Activated CD4-positive, alpha-beta T cell treated with anti-CD3 and anti-CD28 coated beads, Interleukin-2, amount 10 ng/mL, durations not matched to agents 7 days and 5 days (primary cell): ENCODE data around the gene CALD1. TPM values are rescaled to one million over a fixed set of nuclear protein-coding genes. Genes with fewer than 3 reads are reported as not detected.

Source experiments
- CTCF ChIA-PET: fragments of 350-600 bp; sonication (Branson Sonifier 250); formaldehyde crosslinking; loops from one replicate; lab custom pipeline; 2021; ENCODE audit warnings: antibody characterized with exemption; lab: Charles Lee
- POLR2A ChIA-PET: fragments of 350-600 bp; sonication (Branson Sonifier 250); formaldehyde crosslinking; loops from one replicate; lab custom pipeline; 2021; ENCODE audit warnings: antibody characterized with exemption; lab: Charles Lee
- DNase-seq: peaks from one replicate; pipeline ENCODE4 v3.0.0-alpha.2; 2020
- H3K27ac Mint-ChIP-seq: one replicate; pipeline ENCODE4 v1.8.0; 2021; ENCODE audit warnings: mild to moderate bottlenecking, moderate library complexity, mixed read lengths
- H3K27me3 Mint-ChIP-seq: one replicate; pipeline ENCODE4 v1.8.0; 2021; ENCODE audit warnings: mixed read lengths
- H3K36me3 Mint-ChIP-seq: one replicate; pipeline ENCODE4 v1.8.0; 2021; ENCODE audit warnings: low read depth, mixed read lengths
- H3K4me1 Mint-ChIP-seq: one replicate; pipeline ENCODE4 v1.8.0; 2021; ENCODE audit warnings: mixed read lengths
- H3K4me3 Mint-ChIP-seq: one replicate; pipeline ENCODE4 v1.8.0; 2021; ENCODE audit warnings: mild to moderate bottlenecking, moderate library complexity, mixed read lengths
- H3K9me3 Mint-ChIP-seq: one replicate; pipeline ENCODE4 v1.8.0; 2021; ENCODE audit warnings: mixed read lengths
- total RNA-seq, 2 experiments: library from RNA; stranded (reverse); gene quantifications; one replicate each; pipeline ENCODE4 v1.2.3, GENCODE V29; 2021

Gene CALD1
- total RNA-seq, 2 experiments from 2014 or later: 0.10 to 0.17 TPM

DNA sequence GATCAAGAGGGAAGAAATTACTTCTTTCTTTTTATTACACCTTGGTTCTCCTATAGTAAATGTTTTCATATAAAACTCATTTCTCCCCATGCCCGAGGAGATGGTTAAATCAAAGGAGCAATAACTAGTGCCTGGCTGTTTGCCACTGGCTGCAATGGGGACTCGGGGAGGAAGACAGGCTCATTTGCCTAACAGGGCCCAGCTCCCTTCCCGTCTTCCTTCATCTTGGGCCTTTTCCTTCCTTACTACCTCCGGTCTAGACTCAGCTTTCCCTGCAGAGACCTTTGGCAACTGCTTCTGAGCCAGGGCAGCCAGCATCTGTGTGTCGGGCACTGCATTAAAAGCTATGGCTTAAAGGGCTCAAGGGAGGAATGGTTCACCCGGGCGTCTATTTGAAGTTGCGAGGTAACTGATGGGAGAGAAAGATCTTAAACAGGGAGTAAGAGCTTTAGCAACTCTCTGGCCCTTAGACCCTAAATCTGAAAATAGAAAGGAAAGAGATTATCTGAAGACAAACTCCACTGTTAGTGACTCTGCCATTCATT, 63.5 kb downstream of the CALD1 start:
- no peak for DNase-seq
- Mint-ChIP-seq H3K36me3 (peaks cover 3% of the 10 kb centered on the region), H3K27me3 (no peaks in the 10 kb centered on the region), H3K4me3 (no peak overlapping the region), H3K9me3 (peaks cover 2% of the 10 kb centered on the region), H3K27ac (no peak overlapping the region), H3K4me1 (peaks cover 9% of the 10 kb centered on the region)
- ChIA-PET POLR2A (no interaction called here), CTCF (interaction anchor here (1.1 kb wide), 1 partner anchor 15 kb away, joined by 3 read pairs; no protein-coding TSS in a partner anchor)

DNA sequence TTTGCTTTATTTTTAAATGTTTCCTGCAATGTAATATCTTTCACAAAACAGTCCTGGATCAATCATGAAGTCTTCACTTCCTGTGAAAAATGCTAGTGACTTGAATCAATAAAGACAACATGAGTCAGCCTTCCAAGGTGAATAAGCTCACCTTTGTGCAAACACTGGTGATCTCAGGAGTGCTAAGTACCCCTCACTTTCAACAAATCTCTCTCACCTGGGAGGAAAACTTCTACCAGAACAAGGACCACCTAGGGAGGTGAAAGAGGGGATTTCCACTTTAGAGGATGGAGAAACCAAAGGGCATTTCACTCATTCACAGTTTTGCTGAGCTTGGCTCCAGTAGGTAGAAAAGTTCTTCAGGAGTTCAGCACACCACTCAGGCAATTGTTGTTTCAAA, 64.8 kb downstream of the CALD1 start:
- no peak overlapping the region for H3K4me3 Mint-ChIP-seq
- no peak for DNase-seq
- peaks cover 9% of the 10 kb centered on the region for H3K4me1 Mint-ChIP-seq
- peaks cover 3% of the 10 kb centered on the region for H3K36me3 Mint-ChIP-seq
- ChIA-PET CTCF (no interaction called here), POLR2A (no interaction called here)
- H3K9me3 Mint-ChIP-seq: peaks cover 2% of the 10 kb centered on the region
- H3K27ac Mint-ChIP-seq: no peak overlapping the region
- no peaks in the 10 kb centered on the region for H3K27me3 Mint-ChIP-seq

DNA sequence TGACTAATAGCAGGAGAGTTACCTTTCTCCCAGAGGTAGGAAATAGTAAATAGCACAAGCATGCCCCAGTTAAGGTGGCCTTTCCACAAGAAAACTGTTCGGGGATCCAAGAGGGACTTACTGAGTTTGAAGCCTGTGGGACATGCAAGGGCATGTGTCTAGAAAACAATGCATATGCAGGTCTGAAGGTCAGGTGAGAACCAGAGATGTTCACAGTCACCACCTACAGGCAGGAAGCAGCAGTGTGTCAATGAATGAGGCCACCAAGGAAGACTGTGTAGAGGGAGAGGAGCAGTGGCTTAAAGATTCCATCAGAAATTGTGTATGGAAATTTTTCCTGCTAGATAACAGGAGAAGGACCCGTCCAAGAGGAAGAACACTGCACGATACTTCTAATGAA, 66.0 kb downstream of the CALD1 start:
- no peaks in the 10 kb centered on the region for H3K27me3 Mint-ChIP-seq
- ChIA-PET POLR2A (no interaction called here), CTCF (interaction anchor here (1.3 kb wide), 1 partner anchor 12 kb away, joined by 8 read pairs; no protein-coding TSS in a partner anchor)
- no peak for DNase-seq
- H3K4me1 Mint-ChIP-seq: peaks cover 16% of the 10 kb centered on the region
- no peak overlapping the region for H3K4me3 Mint-ChIP-seq
- no peak overlapping the region for H3K27ac Mint-ChIP-seq
- H3K9me3 Mint-ChIP-seq: peaks cover 2% of the 10 kb centered on the region
- peaks cover 3% of the 10 kb centered on the region for H3K36me3 Mint-ChIP-seq

DNA sequence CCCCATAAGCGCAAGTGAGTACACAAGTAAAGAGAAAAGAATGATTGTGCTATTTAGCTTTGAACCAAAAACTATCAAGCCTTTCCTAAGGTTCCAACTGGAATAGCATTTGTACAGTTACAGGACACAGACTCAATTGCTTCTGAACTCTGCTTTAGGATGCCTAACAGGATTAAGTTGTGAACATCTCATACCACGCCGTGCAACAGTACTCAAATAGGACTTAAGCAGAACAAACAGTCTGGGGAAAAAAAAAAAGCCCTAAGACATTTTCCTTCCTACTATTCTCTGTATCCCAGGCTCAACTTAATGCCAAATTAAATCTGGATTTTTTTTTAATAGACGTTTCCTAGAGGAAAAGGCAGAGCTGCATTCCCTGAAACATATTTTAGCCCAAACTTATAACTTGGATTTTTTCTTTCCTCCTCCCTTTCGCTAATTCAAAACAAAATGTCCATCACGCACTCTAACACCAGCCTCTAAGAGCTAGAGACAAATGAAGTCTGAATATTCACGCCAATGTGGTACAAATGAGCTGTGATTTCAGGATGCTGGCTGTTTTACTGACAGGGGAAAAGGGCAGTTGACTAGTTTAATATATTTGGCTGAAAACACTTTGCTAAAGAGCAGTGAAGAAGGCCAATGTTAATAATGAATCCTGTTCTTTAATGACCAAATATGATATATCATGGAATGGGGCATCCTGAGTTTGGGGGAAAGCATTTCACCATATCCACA, 68.6 kb downstream of the CALD1 start:
- no peak for DNase-seq
- POLR2A ChIA-PET: no interaction called here
- Mint-ChIP-seq H3K27me3 (no peaks in the 10 kb centered on the region), H3K36me3 (peaks cover 14% of the 10 kb centered on the region), H3K4me3 (no peak overlapping the region), H3K27ac (no peak overlapping the region), H3K9me3 (peaks cover 10% of the 10 kb centered on the region), H3K4me1 (peaks cover 27% of the 10 kb centered on the region)
- CTCF ChIA-PET: interaction anchor here (0.7 to 1.4 kb wide), 2 partner anchors 21 to 1216 kb away, joined by 3 to 4 read pairs; no protein-coding TSS in a partner anchor

DNA sequence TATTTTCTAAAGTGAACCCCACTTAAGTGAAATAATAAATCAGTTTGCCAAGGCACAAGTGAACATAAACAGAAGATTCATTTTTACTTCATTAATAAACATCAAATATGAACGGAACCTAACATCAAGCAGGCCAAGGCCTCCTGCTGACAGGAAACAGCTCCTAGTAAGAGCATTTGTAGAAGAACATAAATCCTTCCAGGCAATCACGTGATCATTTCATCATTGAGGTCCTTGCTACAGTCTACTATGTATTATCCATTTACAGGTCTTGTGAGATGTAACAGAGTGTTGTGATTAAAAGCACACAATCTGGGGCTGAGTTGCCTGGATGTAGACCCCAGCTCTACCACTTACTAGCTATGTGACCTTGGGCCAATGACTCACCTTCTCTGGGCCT, 70.6 kb downstream of the CALD1 start:
- DNase-seq: no peak
- Mint-ChIP-seq H3K9me3 (peaks cover 20% of the 10 kb centered on the region), H3K27ac (no peak overlapping the region), H3K4me3 (no peak overlapping the region), H3K36me3 (peaks cover 16% of the 10 kb centered on the region), H3K27me3 (no peaks in the 10 kb centered on the region), H3K4me1 (peaks cover 32% of the 10 kb centered on the region)
- CTCF ChIA-PET: interaction anchor here (1.0 kb wide), 1 partner anchor 10 kb away, joined by 6 read pairs; no protein-coding TSS in a partner anchor
- POLR2A ChIA-PET: no interaction called here

DNA sequence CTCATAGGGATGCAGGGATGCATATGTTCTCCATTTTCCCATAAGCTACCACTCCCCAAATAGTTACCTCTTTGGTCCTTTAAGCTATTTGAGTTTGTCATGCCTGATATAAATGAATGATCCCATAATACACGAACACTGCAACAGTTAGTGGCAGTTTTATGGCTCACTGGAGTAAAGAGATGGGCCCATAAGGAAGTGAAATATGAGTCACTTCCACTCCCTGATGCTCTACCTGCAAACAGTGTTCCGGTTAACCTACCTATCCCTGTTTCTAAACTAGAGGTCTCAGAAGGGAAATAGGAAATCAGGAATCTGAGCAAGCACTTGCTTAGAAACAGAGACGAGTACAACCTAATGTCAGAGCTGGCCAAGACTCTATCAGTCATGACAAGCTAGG, 71.7 kb downstream of the CALD1 start:
- Mint-ChIP-seq H3K4me3 (no peak overlapping the region), H3K4me1 (peaks cover 37% of the 10 kb centered on the region), H3K27me3 (no peaks in the 10 kb centered on the region), H3K27ac (no peak overlapping the region), H3K9me3 (peaks cover 24% of the 10 kb centered on the region), H3K36me3 (peaks cover 24% of the 10 kb centered on the region)
- ChIA-PET CTCF (interaction anchor here (0.6 to 0.9 kb wide), 2 partner anchors 14 to 899 kb away, joined by 3 read pairs; no protein-coding TSS in a partner anchor), POLR2A (no interaction called here)
- no peak for DNase-seq

DNA sequence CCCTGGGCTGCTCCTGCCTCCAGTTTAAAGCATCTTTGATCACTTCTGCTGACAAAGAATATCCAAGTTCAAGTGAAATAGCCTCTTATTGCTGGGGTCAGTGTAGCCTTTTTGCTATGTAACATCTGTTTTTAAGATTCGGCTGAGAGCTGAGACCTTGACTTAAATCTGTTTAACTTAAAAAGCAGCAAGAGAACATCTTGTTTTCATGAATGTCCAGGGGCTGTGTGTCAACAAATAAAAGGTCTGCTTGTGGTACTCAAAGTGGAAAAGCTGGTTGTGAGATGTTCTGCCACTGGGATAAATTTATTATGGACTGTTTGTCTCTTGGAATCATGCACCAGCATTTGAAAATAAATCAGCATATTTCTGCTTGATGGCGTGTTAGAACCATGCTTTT, 73.2 kb downstream of the CALD1 start:
- no peak for DNase-seq
- H3K27ac Mint-ChIP-seq: no peak overlapping the region
- POLR2A ChIA-PET: interaction anchor here (0.5 kb wide), 1 partner anchor 12 kb away, joined by 3 read pairs; no protein-coding TSS in a partner anchor
- H3K36me3 Mint-ChIP-seq: peaks cover 26% of the 10 kb centered on the region
- CTCF ChIA-PET: interaction anchor here (0.5 kb wide), 1 partner anchor 33 kb away, joined by 4 read pairs; no protein-coding TSS in a partner anchor
- no peak overlapping the region for H3K4me3 Mint-ChIP-seq
- H3K4me1 Mint-ChIP-seq: peaks cover 44% of the 10 kb centered on the region
- H3K27me3 Mint-ChIP-seq: no peaks in the 10 kb centered on the region
- H3K9me3 Mint-ChIP-seq: peaks cover 24% of the 10 kb centered on the region

DNA sequence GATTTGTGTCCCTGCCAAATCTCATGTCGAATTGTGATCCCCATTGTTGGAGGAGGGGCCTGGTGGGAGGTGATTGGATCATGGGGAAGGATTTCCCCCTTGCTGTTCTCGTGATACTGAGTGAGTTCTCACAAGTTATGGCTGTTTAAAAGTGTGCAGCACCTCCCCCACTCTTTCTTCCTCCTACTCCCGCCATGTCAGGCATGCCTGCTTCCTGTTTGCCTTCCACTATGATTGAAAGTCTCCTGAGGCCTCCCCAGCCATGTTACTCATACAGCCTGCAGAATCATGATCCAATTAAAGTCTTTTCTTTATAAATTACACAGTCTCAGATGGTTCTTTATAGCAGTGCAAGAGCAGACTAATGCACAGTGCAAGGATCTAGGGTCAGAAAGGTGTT, 75.4 kb downstream of the CALD1 start:
- DNase-seq: no peak
- ChIA-PET POLR2A (no interaction called here), CTCF (no interaction called here)
- H3K4me1 Mint-ChIP-seq: peaks cover 45% of the 10 kb centered on the region
- no peak overlapping the region for H3K27ac Mint-ChIP-seq
- H3K4me3 Mint-ChIP-seq: no peak overlapping the region
- H3K27me3 Mint-ChIP-seq: no peaks in the 10 kb centered on the region
- H3K36me3 Mint-ChIP-seq: peaks cover 33% of the 10 kb centered on the region
- H3K9me3 Mint-ChIP-seq: peaks cover 28% of the 10 kb centered on the region

DNA sequence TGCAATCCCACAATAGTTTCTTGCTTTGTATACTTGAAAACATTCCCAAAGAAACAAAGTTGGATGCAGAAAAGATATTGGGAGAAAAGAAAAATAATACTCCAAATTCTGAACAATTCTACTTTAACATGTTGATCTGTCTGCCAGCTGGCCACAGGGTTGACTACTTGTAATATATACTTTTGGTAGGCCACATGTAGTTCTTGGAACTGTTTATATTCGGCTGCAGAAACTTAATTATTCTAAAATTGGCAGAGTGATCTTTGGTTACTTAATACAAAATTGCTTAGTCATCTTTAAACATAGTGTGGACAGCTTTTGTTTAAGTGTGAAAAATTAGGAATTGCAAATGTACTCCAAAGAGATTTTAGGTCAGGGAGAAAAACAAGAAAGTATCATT, 76.0 kb downstream of the CALD1 start:
- POLR2A ChIA-PET: no interaction called here
- CTCF ChIA-PET: interaction anchor here (0.6 to 1.2 kb wide), 3 partner anchors 10 to 105 kb away, joined by 3 read pairs; no protein-coding TSS in a partner anchor

DNA sequence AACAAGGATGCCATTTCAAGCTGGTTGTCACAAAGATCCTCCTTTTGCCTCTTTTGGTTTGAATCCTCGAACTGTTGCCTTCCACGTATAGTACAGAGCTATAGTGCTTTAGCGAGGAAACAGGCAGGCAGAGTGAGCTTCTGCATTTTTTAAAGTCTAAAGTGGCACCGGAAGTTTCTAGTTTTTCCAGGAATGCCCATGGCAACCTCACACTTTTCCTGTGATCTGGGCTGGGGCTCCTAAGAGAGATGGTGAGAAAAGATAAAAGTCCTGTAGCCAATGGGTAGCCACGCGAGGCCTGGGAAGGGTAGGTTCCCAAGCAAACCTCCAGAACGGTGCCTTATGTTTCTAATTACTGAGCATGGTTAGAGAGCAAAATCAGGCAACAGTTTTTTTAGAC, 76.7 kb downstream of the CALD1 start:
- ChIA-PET POLR2A (no interaction called here), CTCF (interaction anchor here (0.6 to 1.2 kb wide), 3 partner anchors 9 to 106 kb away, joined by 3 read pairs; no protein-coding TSS in a partner anchor)
- H3K4me3 Mint-ChIP-seq: peak overlapping the region; percentile 10

More for the DNA sequence above, 76.0 kb downstream of the CALD1 start:
- no peaks in the 10 kb centered on the region for H3K27me3 Mint-ChIP-seq
- H3K4me3 Mint-ChIP-seq: no peak overlapping the region
- H3K27ac Mint-ChIP-seq: peak overlapping the region; percentile 83
- peaks cover 40% of the 10 kb centered on the region for H3K4me1 Mint-ChIP-seq
- H3K9me3 Mint-ChIP-seq: peaks cover 31% of the 10 kb centered on the region
- H3K36me3 Mint-ChIP-seq: peaks cover 36% of the 10 kb centered on the region
- DNase-seq: no peak

DNA sequence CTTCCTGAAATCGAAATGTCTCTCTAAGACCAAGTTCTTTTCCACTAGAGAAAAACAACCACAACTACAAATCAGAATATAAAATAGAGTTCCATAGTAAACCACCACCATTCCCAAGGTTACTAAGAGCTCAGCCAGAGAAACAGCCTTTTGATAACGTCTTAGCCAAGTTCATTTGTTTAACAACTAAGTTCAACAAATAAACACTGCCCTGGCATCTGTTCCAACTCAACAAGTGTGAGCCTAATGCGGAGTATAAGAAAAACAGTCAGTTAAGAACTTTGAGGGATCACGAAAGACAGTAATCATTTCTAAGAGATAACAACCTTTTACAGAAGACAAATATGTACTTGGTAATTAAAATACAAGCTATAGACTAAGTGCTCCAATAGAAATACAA, 77.3 kb downstream of the CALD1 start:
- Mint-ChIP-seq H3K4me3 (no peak overlapping the region), H3K36me3 (peaks cover 41% of the 10 kb centered on the region), H3K27ac (peak overlapping the region; percentile 83), H3K9me3 (peaks cover 24% of the 10 kb centered on the region), H3K27me3 (no peaks in the 10 kb centered on the region), H3K4me1 (peaks cover 31% of the 10 kb centered on the region)
- no peak for DNase-seq
- POLR2A ChIA-PET: no interaction called here
- CTCF ChIA-PET: interaction anchor here (0.6 to 1.2 kb wide), 2 partner anchors 8 to 312 kb away, joined by 3 read pairs; no protein-coding TSS in a partner anchor

More for the DNA sequence above, 76.7 kb downstream of the CALD1 start:
- H3K36me3 Mint-ChIP-seq: peaks cover 38% of the 10 kb centered on the region
- H3K27ac Mint-ChIP-seq: peak overlapping the region; percentile 83
- H3K9me3 Mint-ChIP-seq: peaks cover 28% of the 10 kb centered on the region
- peaks cover 33% of the 10 kb centered on the region for H3K4me1 Mint-ChIP-seq
- no peaks in the 10 kb centered on the region for H3K27me3 Mint-ChIP-seq
- peak; percentile 7 for DNase-seq

DNA sequence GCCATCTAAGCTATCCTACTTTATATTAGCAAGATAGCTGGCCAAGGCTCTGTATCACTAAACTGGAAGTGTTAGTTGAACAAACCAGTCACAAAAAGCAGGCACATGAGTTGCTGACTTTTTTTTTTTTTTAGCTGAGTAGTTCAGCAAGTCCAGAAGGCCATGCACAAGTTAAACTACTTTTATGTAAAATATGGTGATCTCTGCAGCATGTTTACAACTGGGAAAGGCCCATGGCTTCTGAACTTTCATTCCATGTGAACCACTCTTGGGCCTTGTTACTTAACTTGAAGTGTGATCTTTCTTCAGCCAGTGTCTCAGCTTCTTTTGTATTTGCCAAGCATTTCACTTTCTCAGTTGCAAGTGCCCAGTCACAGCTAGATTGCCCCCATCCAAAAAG, 78.5 kb downstream of the CALD1 start:
- DNase-seq: no peak
- CTCF ChIA-PET: interaction anchor here (1.1 kb wide), 1 partner anchor 15 kb away, joined by 3 read pairs; no protein-coding TSS in a partner anchor
- Mint-ChIP-seq H3K36me3 (peaks cover 42% of the 10 kb centered on the region), H3K27me3 (no peaks in the 10 kb centered on the region), H3K27ac (no peak overlapping the region), H3K9me3 (peaks cover 27% of the 10 kb centered on the region), H3K4me3 (no peak overlapping the region), H3K4me1 (peaks cover 33% of the 10 kb centered on the region)
- POLR2A ChIA-PET: no interaction called here

DNA sequence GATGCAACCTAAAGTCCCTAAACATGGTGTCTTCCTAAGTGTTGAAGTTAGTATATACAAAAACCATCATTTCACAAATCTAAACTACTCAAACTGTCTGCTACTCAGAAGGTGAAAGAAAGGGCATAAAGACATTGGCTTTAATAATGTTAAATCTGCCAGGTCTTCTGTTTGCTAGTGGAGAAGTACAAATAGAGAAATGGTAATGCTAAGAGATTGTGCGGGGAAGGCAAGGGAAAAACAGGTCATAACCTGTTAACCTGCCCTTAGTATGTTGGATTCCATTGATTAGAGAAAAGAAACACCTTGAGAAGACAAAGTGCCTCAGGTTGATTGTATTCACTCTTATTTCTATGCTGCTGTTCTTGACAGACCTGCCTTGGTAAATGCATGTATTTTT, 80.3 kb downstream of the CALD1 start:
- Mint-ChIP-seq H3K4me1 (peaks cover 37% of the 10 kb centered on the region), H3K9me3 (peaks cover 20% of the 10 kb centered on the region), H3K27ac (no peak overlapping the region), H3K4me3 (no peak overlapping the region), H3K27me3 (no peaks in the 10 kb centered on the region), H3K36me3 (peaks cover 42% of the 10 kb centered on the region)
- CTCF ChIA-PET: interaction anchor here (1.7 kb wide), 1 partner anchor 10 kb away, joined by 6 read pairs; no protein-coding TSS in a partner anchor
- POLR2A ChIA-PET: no interaction called here
- DNase-seq: no peak
